HK-2 (cell line): ENCODE measurements around the gene HHEX.
"Not testable (repeated sequence)": the region's sequence is repeated elsewhere in the genome, so short reads cannot be mapped to it uniquely, and the experiment has no call there.

Experiments
- DNase-seq: peaks from one replicate; pipeline ENCODE4 v3.0.0-alpha.2; 2018; ENCODE audit not compliant: unreplicated experiment

HHEX gene

GRCh38 chr10:92689663-92690210, at the start of gene HHEX:
TSS of gene HHEX (plus strand) at chr10:92689955. CDS start at chr10:92689987, 32 bp downstream.
- peak; percentile 84 for DNase-seq

- no peak for DNase-seq
These were observed 49.6 kb upstream of the HHEX start for GRCh38 chr10:92640107-92640506.

- no peak for DNase-seq
These were observed 48.3 kb upstream of the HHEX start for GRCh38 chr10:92641492-92641891.

- DNase-seq, result no peak
These were observed 44.8 kb upstream of the HHEX start for GRCh38 chr10:92644921-92645320.

- DNase-seq, result not testable (repeated sequence)
These were observed 38.9 kb upstream of the HHEX start for GRCh38 chr10:92650864-92651263.

GRCh38 chr10:92655426-92655825, 34.3 kb upstream of the HHEX start:
- no peak for DNase-seq

- no peak for DNase-seq
These were observed 33.3 kb upstream of the HHEX start for GRCh38 chr10:92656266-92656961.

GRCh38 chr10:92657024-92657423, 32.7 kb upstream of the HHEX start:
- no peak for DNase-seq

GRCh38 chr10:92662848-92663247, 26.9 kb upstream of the HHEX start:
- DNase-seq, result no peak

GRCh38 chr10:92664322-92664721, 25.4 kb upstream of the HHEX start:
- no peak for DNase-seq

GRCh38 chr10:92667078-92667477, 22.7 kb upstream of the HHEX start:
- DNase-seq, result no peak

GRCh38 chr10:92677708-92678107, 12.0 kb upstream of the HHEX start:
- DNase-seq, result no peak

GRCh38 chr10:92678206-92678605, 11.5 kb upstream of the HHEX start:
- DNase-seq, result no peak

GRCh38 chr10:92681306-92681834, 8.4 kb upstream of the HHEX start:
- no peak for DNase-seq

GRCh38 chr10:92688573-92688926, 1.2 kb upstream of the HHEX start:
- no peak for DNase-seq

GRCh38 chr10:92688927-92689662, 660 bp upstream of the HHEX start:
- DNase-seq, result no peak

GRCh38 chr10:92690211-92690914, 608 bp downstream of the HHEX start:
- DNase-seq, result peak; percentile 89

GRCh38 chr10:92690915-92691590, 1.3 kb downstream of the HHEX start:
- no peak for DNase-seq

GRCh38 chr10:92691591-92692079, 1.9 kb downstream of the HHEX start:
- DNase-seq, result no peak

GRCh38 chr10:92692080-92692671, 2.4 kb downstream of the HHEX start:
- DNase-seq, result no peak
